ENCODE measurements around the gene TMEM131L. TPM values are rescaled to one million over a fixed set of nuclear protein-coding genes. Genes with fewer than 3 reads are reported as not detected.

The TMEM131L gene
- total RNA-seq, 1 experiment from 2014 or later: 14.6 TPM

- H3K4me1 ChIP-seq (ENCODE audit: insufficient read depth, low read length): peaks cover 6% of the 10 kb centered on the region
- H3K4me3 Mint-ChIP-seq: no peak overlapping the region
- H3K56ac ChIP-seq (ENCODE audit: insufficient read length, low read depth, low read length): no peak overlapping the region
- no peak overlapping the region for H2AFZ ChIP-seq (ENCODE audit: low read length)
- no peak overlapping the region for H3T11ph ChIP-seq (ENCODE audit: low read length)
- no peak overlapping the region for H3K9ac ChIP-seq (ENCODE audit: extremely low read depth, insufficient read length, low read length)
- no peak overlapping the region for H3K14ac ChIP-seq (ENCODE audit: insufficient read depth, low read length)
- H4K5ac ChIP-seq (ENCODE audit: insufficient read length, low read depth, low read length): no peak overlapping the region
- H4K8ac ChIP-seq (replicated peaks; ENCODE audit: insufficient read length, low read depth, low read length): no peak overlapping the region
- no peak overlapping the region for H2AK5ac ChIP-seq (ENCODE audit: insufficient read length, low read length)
- no peak overlapping the region for H2BK15ac ChIP-seq (ENCODE audit: low read depth, low read length)
- H3K9me3 ChIP-seq (ENCODE audit: control insufficient read depth, low read depth, low read length): no peaks in the 10 kb centered on the region
- no peak overlapping the region for H3K4ac ChIP-seq (ENCODE audit: low read depth, low read length)
- H4K20me1 ChIP-seq (ENCODE audit: control insufficient read depth, insufficient read depth, insufficient read length): no peaks in the 10 kb centered on the region
- H3K27ac Mint-ChIP-seq: peak overlapping the region in 1 of 3 experiments; percentile 39; a peak in 2 of 7 replicates
- H3K4me1 Mint-ChIP-seq: peaks cover 32 to 40% of the 10 kb centered on the region in 2 experiments
- H3K18ac ChIP-seq (ENCODE audit: insufficient read length, low read depth, low read length): no peak overlapping the region
- H3K79me2 ChIP-seq (ENCODE audit: insufficient read depth, low read length): peaks cover 3% of the 10 kb centered on the region; the same call in 1 of the 2 replicates
- no peak overlapping the region for H2BK12ac ChIP-seq (ENCODE audit: insufficient read length, low read depth, low read length)
- no peak overlapping the region for H2BK5ac ChIP-seq (ENCODE audit: insufficient read length, low read length)
- H3K27ac ChIP-seq (ENCODE audit: insufficient read length, low read depth, low read length): no peak overlapping the region
- H2BK120ac ChIP-seq (ENCODE audit: low read depth, low read length, poor library complexity, severe bottlenecking): no peak overlapping the region
- H3K36me3 Mint-ChIP-seq (ENCODE audit: insufficient read depth in 1 of 3, low read depth in 3 of 3): peaks cover 4 to 11% (median 5%) of the 10 kb centered on the region in 3 experiments; a peak in 6 of 7 replicates
- no peaks in the 10 kb centered on the region for H3K27me3 ChIP-seq (ENCODE audit: insufficient read depth, low read length)
- H3K9me3 Mint-ChIP-seq: no peaks in the 10 kb centered on the region; a peak in 1 of 5 replicates
- no peak overlapping the region for H3K4me2 ChIP-seq (ENCODE audit: insufficient read depth, insufficient read length, low read length)
- H4K91ac ChIP-seq (ENCODE audit: insufficient read length, low read depth, low read length): no peak overlapping the region
- no peak overlapping the region for H2BK20ac ChIP-seq (ENCODE audit: low read depth, low read length, poor library complexity, severe bottlenecking)
- peaks cover 2% of the 10 kb centered on the region for H3K79me1 ChIP-seq (ENCODE audit: insufficient read depth, low read depth, low read length, poor library complexity, severe bottlenecking)
- H3K27me3 Mint-ChIP-seq (ENCODE audit: low read depth): no peaks in the 10 kb centered on the region
- DNase-seq: no peak
- no CpG with 5 or more reads among the region's 8 CpGs for WGBS (ENCODE audit: extremely low coverage, insufficient read length, low lambda C conversion rate)
- H3K23me2 ChIP-seq (ENCODE audit: insufficient read length, low read depth, low read length, poor library complexity, severe bottlenecking): no peaks in the 10 kb centered on the region
- TF ChIP-seq, protein P1, sequence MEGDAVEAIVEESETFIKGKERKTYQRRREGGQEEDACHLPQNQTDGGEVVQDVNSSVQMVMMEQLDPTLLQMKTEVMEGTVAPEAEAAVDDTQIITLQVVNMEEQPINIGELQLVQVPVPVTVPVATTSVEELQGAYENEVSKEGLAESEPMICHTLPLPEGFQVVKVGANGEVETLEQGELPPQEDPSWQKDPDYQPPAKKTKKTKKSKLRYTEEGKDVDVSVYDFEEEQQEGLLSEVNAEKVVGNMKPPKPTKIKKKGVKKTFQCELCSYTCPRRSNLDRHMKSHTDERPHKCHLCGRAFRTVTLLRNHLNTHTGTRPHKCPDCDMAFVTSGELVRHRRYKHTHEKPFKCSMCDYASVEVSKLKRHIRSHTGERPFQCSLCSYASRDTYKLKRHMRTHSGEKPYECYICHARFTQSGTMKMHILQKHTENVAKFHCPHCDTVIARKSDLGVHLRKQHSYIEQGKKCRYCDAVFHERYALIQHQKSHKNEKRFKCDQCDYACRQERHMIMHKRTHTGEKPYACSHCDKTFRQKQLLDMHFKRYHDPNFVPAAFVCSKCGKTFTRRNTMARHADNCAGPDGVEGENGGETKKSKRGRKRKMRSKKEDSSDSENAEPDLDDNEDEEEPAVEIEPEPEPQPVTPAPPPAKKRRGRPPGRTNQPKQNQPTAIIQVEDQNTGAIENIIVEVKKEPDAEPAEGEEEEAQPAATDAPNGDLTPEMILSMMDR (conservative IDR thresholded peaks at IDR 0.05): no peak
- no peak overlapping the region for H3K23ac ChIP-seq (ENCODE audit: insufficient read length, low read depth, low read length)
These were observed 64.3 kb downstream of the TMEM131L start for GRCh38 chr4:153530284-153530999.

All from H9 (cell line).